H1 (cell line): ENCODE measurements around the gene CTTNBP2. TPM values are rescaled to one million over a fixed set of nuclear protein-coding genes. Genes with fewer than 3 reads are reported as not detected.
A peak's percentile ranks its signal among the peaks of the same experiment; 100 is the strongest.

Experiments used
- CTCF ChIA-PET: fragments of 300-600 bp; sonication (Branson Sonifier 250); formaldehyde crosslinking; loops from one replicate; lab custom pipeline; 2021; ENCODE audit not compliant: partially characterized antibody; lab: Charles Lee
- POLR2A ChIA-PET: fragments of 300-600 bp; sonication (Branson Sonifier 250); formaldehyde crosslinking; loops from one replicate; lab custom pipeline; 2021; ENCODE audit warnings: inconsistent platforms; ENCODE audit not compliant: partially characterized antibody; lab: Charles Lee
- DNase-seq, 2 experiments: peaks; one replicate each; pipeline versions ENCODE4 v3.0.0 to v3.0.0-alpha.2; 2010 to 2022; ENCODE audit warnings: low spot score in 2 of 2, low read depth in 1 of 2, mixed read lengths in 1 of 2
- FAIRE-seq: peaks from 2 replicates; lab custom pipeline; 2011; peaks lifted over from hg19 to GRCh38; lab: Jason Lieb, UNC
- H2AFZ ChIP-seq: 2 replicates; pipeline ENCODE4 v1.8.1; 2012; ENCODE audit warnings: low read length, inconsistent platforms
- H2AK5ac ChIP-seq: 2 replicates; pipeline ENCODE4 v1.6.1; 2013; ENCODE audit warnings: low read depth, low read length
- H2BK120ac ChIP-seq: replicated peaks from 2 replicates; pipeline ENCODE3; 2013; ENCODE audit warnings: low read depth, low read length, inconsistent platforms
- H2BK12ac ChIP-seq: 2 replicates; pipeline ENCODE4 v1.6.1; 2013; ENCODE audit warnings: low read depth, low read length
- H2BK15ac ChIP-seq: 2 replicates; pipeline ENCODE4 v1.6.1; 2013; ENCODE audit warnings: low read length
- H2BK20ac ChIP-seq: 2 replicates; pipeline ENCODE4 v1.6.1; 2013; ENCODE audit warnings: low read length
- H2BK5ac ChIP-seq: 2 replicates; pipeline ENCODE4 v1.6.1; 2013; ENCODE audit warnings: low read depth, low read length
- H3K14ac ChIP-seq: 2 replicates; pipeline ENCODE4 v1.6.1; 2013; ENCODE audit warnings: inconsistent platforms; ENCODE audit not compliant: insufficient read length
- H3K18ac ChIP-seq: 2 replicates; pipeline ENCODE4 v1.6.1; 2013; ENCODE audit warnings: low read length; ENCODE audit errors: extremely low read depth
- H3K23ac ChIP-seq: 2 replicates; pipeline ENCODE4 v1.6.1; 2013; ENCODE audit warnings: inconsistent platforms; ENCODE audit not compliant: insufficient read length
- H3K23me2 ChIP-seq: 2 replicates; pipeline ENCODE4 v1.6.1; 2013; ENCODE audit warnings: low read depth, low read length
- H3K27ac ChIP-seq: 2 replicates; pipeline ENCODE4 v1.6.1; 2011; ENCODE audit warnings: low read depth, low read length, inconsistent platforms
- H3K27me3 ChIP-seq, 4 experiments: replicated peaks in 1 of 4; 1 replicate in 1 of 4; 2 replicates in 3 of 4; pipeline versions ENCODE4 v1.6.1 to v1.8.1; 2011 to 2013; ENCODE audit warnings: low read length in 3 of 4, mild to moderate bottlenecking in 3 of 4, inconsistent platforms in 2 of 4, mixed read lengths in 2 of 4, moderate library complexity in 1 of 4; ENCODE audit not compliant: control insufficient read depth in 3 of 4, insufficient read depth in 3 of 4; ENCODE audit errors: extremely low read depth in 1 of 4
- H3K36me3 ChIP-seq, 4 experiments: 2 replicates each; pipeline versions ENCODE4 v1.6.1 to v1.8.1; 2011 to 2013; ENCODE audit warnings: mild to moderate bottlenecking in 4 of 4, low read length in 3 of 4, moderate library complexity in 2 of 4, control low read depth in 1 of 4, inconsistent platforms in 1 of 4; ENCODE audit not compliant: insufficient read depth in 4 of 4, control insufficient read depth in 2 of 4
- H3K4ac ChIP-seq: replicated peaks from 2 replicates; pipeline ENCODE3; 2013; ENCODE audit warnings: low read length, low read depth, mixed read lengths, inconsistent platforms; ENCODE audit not compliant: insufficient read length
- H3K4me1 ChIP-seq, 4 experiments: replicated peaks in 1 of 4; 1 replicate in 1 of 4; 2 replicates in 3 of 4; pipeline versions ENCODE4 v1.6.1 to v1.8.1; 2011 to 2013; ENCODE audit warnings: low read length in 3 of 4, inconsistent platforms in 2 of 4, mixed read lengths in 1 of 4; ENCODE audit not compliant: insufficient read depth in 4 of 4, control insufficient read depth in 3 of 4
- H3K4me2 ChIP-seq, 2 experiments: 2 replicates each; pipeline versions ENCODE4 v1.6.1 to v1.8.1; 2011 to 2013; ENCODE audit warnings: low read depth in 2 of 2, low read length in 2 of 2, control low read depth in 1 of 2, inconsistent platforms in 1 of 2, mild to moderate bottlenecking in 1 of 2; ENCODE audit not compliant: insufficient read depth in 1 of 2
- H3K4me3 ChIP-seq, 4 experiments: fragments of 200-600, 300-600 bp in 1 of 4; sonication (generic), shearing (Covaris generic), sonication (Bioruptor Twin) in 1 of 4; 2 replicates each; pipeline versions ENCODE4 v1.5.1 to v1.8.1; 2011 to 2016; ENCODE audit warnings: low read length in 4 of 4, low read depth in 3 of 4, control low read depth in 2 of 4, inconsistent platforms in 2 of 4, mild to moderate bottlenecking in 2 of 4, mixed read lengths in 1 of 4, moderate library complexity in 1 of 4; ENCODE audit not compliant: insufficient read depth in 2 of 4; ENCODE audit errors: extremely low read depth in 1 of 4
- H3K56ac ChIP-seq: replicated peaks from 2 replicates; pipeline ENCODE3; 2013; ENCODE audit warnings: low read depth, mild to moderate bottlenecking, mixed read lengths, low read length, inconsistent platforms; ENCODE audit not compliant: insufficient read length
- H3K79me1 ChIP-seq: 2 replicates; pipeline ENCODE4 v1.6.1; 2013; ENCODE audit warnings: low read depth, low read length, control low read depth
- H3K79me2 ChIP-seq, 2 experiments: 2 replicates each; pipeline versions ENCODE4 v1.6.1 to v1.8.1; 2012 to 2013; ENCODE audit warnings: low read length in 2 of 2, mild to moderate bottlenecking in 2 of 2, inconsistent platforms in 1 of 2; ENCODE audit not compliant: insufficient read depth in 2 of 2, control insufficient read depth in 1 of 2
- H3K9ac ChIP-seq, 4 experiments: replicated peaks in 1 of 4; 1 replicate in 1 of 4; 2 replicates in 3 of 4; pipeline versions ENCODE4 v1.6.1 to v1.8.1; 2011 to 2013; ENCODE audit warnings: low read depth in 3 of 4, low read length in 3 of 4, control low read depth in 2 of 4, mild to moderate bottlenecking in 2 of 4, moderate library complexity in 2 of 4, inconsistent platforms in 1 of 4; ENCODE audit errors: extremely low read depth in 1 of 4
- H3K9me3 ChIP-seq, 2 experiments: 2 replicates each; pipeline versions ENCODE4 v1.6.1 to v1.8.1; 2012 to 2013; ENCODE audit warnings: mild to moderate bottlenecking in 2 of 2, moderate library complexity in 2 of 2, control low read depth in 1 of 2, inconsistent platforms in 1 of 2, low read depth in 1 of 2, low read length in 1 of 2, mixed read lengths in 1 of 2; ENCODE audit not compliant: insufficient read depth in 2 of 2
- H4K20me1 ChIP-seq, 2 experiments: replicated peaks in 1 of 2; 2 replicates each; pipeline versions ENCODE3 to v1.8.1; 2011 to 2013; ENCODE audit warnings: inconsistent platforms in 2 of 2, low read length in 2 of 2, mild to moderate bottlenecking in 1 of 2; ENCODE audit not compliant: insufficient read depth in 2 of 2, control insufficient read depth in 1 of 2
- H4K5ac ChIP-seq: 2 replicates; pipeline ENCODE4 v1.6.1; 2013; ENCODE audit warnings: low read length, low read depth, mixed read lengths, inconsistent platforms; ENCODE audit not compliant: insufficient read length
- H4K8ac ChIP-seq: 2 replicates; pipeline ENCODE4 v1.8.0; 2013; ENCODE audit warnings: mild to moderate bottlenecking, moderate library complexity, low read length, inconsistent platforms; ENCODE audit not compliant: insufficient read depth; ENCODE audit errors: extremely low read depth
- H4K91ac ChIP-seq: replicated peaks from 2 replicates; pipeline ENCODE3; 2013; ENCODE audit warnings: low read length, mixed read lengths, inconsistent platforms; ENCODE audit not compliant: insufficient read length
- CBX5 ChIP-seq: fragments of 300-800, 300-1000 bp; sonication (generic); IDR thresholded peaks from 2 replicates; pipeline ENCODE4 v1.7.1; 2016; ENCODE audit warnings: antibody characterized with exemption, low read length, low read depth
- CBX8 ChIP-seq: fragments of 300-800, 300-1000 bp; sonication (generic); IDR thresholded peaks from 2 replicates; pipeline ENCODE4 v1.7.1; 2016; ENCODE audit warnings: low read depth, low read length, borderline replicate concordance
- CREB1 ChIP-seq: IDR thresholded peaks from 2 replicates; pipeline ENCODE4 v1.6.1; 2012; ENCODE audit warnings: inconsistent platforms
- HDAC2 ChIP-seq, 2 experiments: fragments of 300-600 bp in 1 of 2; sonication (generic) in 1 of 2; IDR thresholded peaks; 2 replicates each; pipeline ENCODE4 v1.6.1; 2011 to 2012; ENCODE audit warnings: low read depth in 2 of 2, low read length in 2 of 2, mild to moderate bottlenecking in 2 of 2, moderate library complexity in 2 of 2, borderline replicate concordance in 1 of 2, inconsistent platforms in 1 of 2
- JUND ChIP-seq: IDR thresholded peaks from 2 replicates; pipeline ENCODE4 v1.6.1; 2011; ENCODE audit warnings: mild to moderate bottlenecking, improper control_type of control experiment, low read length
- KDM1A ChIP-seq: fragments of 200-600, 300-600 bp; sonication (generic); IDR thresholded peaks from 2 replicates; pipeline ENCODE4 v1.7.1; 2016; ENCODE audit warnings: mild to moderate bottlenecking, low read length, borderline replicate concordance
- NANOG ChIP-seq: IDR thresholded peaks from 2 replicates; pipeline ENCODE4 v1.6.1; 2011; ENCODE audit warnings: low read length, low read depth, mild to moderate bottlenecking, inconsistent platforms; ENCODE audit not compliant: insufficient read depth, poor library complexity, severe bottlenecking
- SP1 ChIP-seq: IDR thresholded peaks from 2 replicates; pipeline ENCODE4 v1.6.1; 2011; ENCODE audit warnings: low read depth, low read length
- SP2 ChIP-seq: IDR thresholded peaks from 2 replicates; pipeline ENCODE4 v1.6.1; 2012; ENCODE audit warnings: mild to moderate bottlenecking, low read length, inconsistent platforms
- TAF7 ChIP-seq: optimal IDR thresholded peaks from 2 replicates; pipeline ENCODE3; 2011; ENCODE audit warnings: low read depth, mild to moderate bottlenecking, inconsistent platforms, low read length, moderate library complexity, borderline replicate concordance
- YY1 ChIP-seq: IDR thresholded peaks from 2 replicates; pipeline ENCODE4 v1.6.1; 2011; ENCODE audit warnings: low read depth, mild to moderate bottlenecking, low read length
- ZNF274 ChIP-seq: IDR thresholded peaks from 2 replicates; pipeline ENCODE4 v1.7.0; 2012; ENCODE audit warnings: low read length, borderline replicate concordance; ENCODE audit errors: extremely low read depth
- WGBS, 2 experiments: shearing (Covaris generic) in 1 of 2; methylation state at CpG; one replicate each; pipeline versions ENCODE4 v1.1.6 to v1.1.7; 2013 to 2015; ENCODE audit warnings: low lambda C conversion rate in 2 of 2, mixed read lengths in 2 of 2, inconsistent platforms in 1 of 2, low coverage in 1 of 2, missing lambda C conversion rate in 1 of 2; ENCODE audit not compliant: insufficient replicate concordance in 2 of 2, insufficient coverage in 1 of 2, insufficient read length in 1 of 2; ENCODE audit errors: extremely low coverage in 1 of 2, missing lambda C conversion rate in 1 of 2; 5-methylcytosine and 5-hydroxymethylcytosine counted together
- polyA plus RNA-seq, 7 experiments: library from polyadenylated mRNA; depleted of rRNA in 3 of 7; stranded (reverse) in 5 of 7; unstranded in 2 of 7; fragments of >200 nt in 5 of 7; fragments of 200-250 nt in 2 of 7; gene quantifications; 1 replicate in 5 of 7; 2 replicates in 1 of 7; 4 replicates in 1 of 7; pipeline versions ENCODE4 v1.2.1 to v1.2.3, GENCODE V29; 2011 to 2013; ENCODE audit warnings: missing spikeins in 2 of 7, mixed read lengths in 2 of 7
- total RNA-seq: library from RNA; stranded (reverse); fragmentation: NEBNext Ultra II Directional; extraction: Animal tissue kit (Norgen Biotek cat#: 25700); gene quantifications from 2 replicates; pipeline ENCODE4 v1.2.1, GENCODE V29; 2021

Gene CTTNBP2
- total and polyA plus RNA-seq, 2 of the 8 experiments (the other 6 are each of a cell fraction or from before 2014, with no cell fraction given): 15.3 to 35.1 TPM

GRCh38 chr7:117672453-117672852, 200.8 kb downstream of the CTTNBP2 start:
- Histone ChIP-seq H2AFZ (no peak overlapping the region), H3K4me1 (peaks cover 10 to 30% (median 23%) of the 10 kb centered on the region in 4 experiments; a peak in 6 of 7 replicates), H3K18ac (no peak overlapping the region; the same call in 1 of the 2 replicates), H3K4ac (no peak overlapping the region), H2AK5ac (no peak overlapping the region), H2BK5ac (no peak overlapping the region), H4K8ac (no peak overlapping the region), H4K91ac (no peak overlapping the region), H3K79me2 (no peaks in the 10 kb centered on the region), H2BK12ac (no peak overlapping the region), H3K4me2 (peak overlapping the region; percentile 59 to 99; a peak in 1 of 4 replicates), H3K36me3 (no peaks in the 10 kb centered on the region), H3K27ac (no peak overlapping the region), H2BK20ac (no peak overlapping the region), H3K79me1 (no peaks in the 10 kb centered on the region), H3K27me3 (no peaks in the 10 kb centered on the region), H3K23ac (no peak overlapping the region), H3K9me3 (no peaks in the 10 kb centered on the region), H2BK120ac (no peak overlapping the region), H2BK15ac (no peak overlapping the region), H4K20me1 (no peaks in the 10 kb centered on the region), H3K4me3 (no peak overlapping the region), H3K14ac (no peak overlapping the region), H3K23me2 (peaks cover 6% of the 10 kb centered on the region; the same call in 1 of the 2 replicates), H4K5ac (no peak overlapping the region), H3K9ac (no peak overlapping the region), H3K56ac (no peak overlapping the region)
- CTCF ChIA-PET: interaction anchor here (1.2 to 6.4 kb wide), 5 partner anchors 17 to 480 kb away, joined by 3 to 55 read pairs (median 6); no protein-coding TSS in a partner anchor
- WGBS, 2 experiments: 52% methylated on average over 1 of the region's 1 CpG; no CpG with 5 or more reads in 1 of the 2 experiments
- TF ChIP-seq TAF7 (no peak), CBX8 (no peak), YY1 (no peak), SP2 (no peak), KDM1A (no peak), JUND (no peak), SP1 (no peak), HDAC2 (IDR thresholded peaks at IDR 0.05; ENCODE audit: borderline replicate concordance in 1 of 2, low read depth in 2 of 2, low read length in 2 of 2) (no peak), NANOG (no peak), CREB1 (no peak), CBX5 (no peak), ZNF274 (no peak)
- no peak for FAIRE-seq
- POLR2A ChIA-PET: interaction anchor here (0.7 kb wide), 1 partner anchor 57 kb away, joined by 3 read pairs; no protein-coding TSS in a partner anchor
- no peak for DNase-seq
